Suprapubic skin (tissue), 4 donors: Measurements from ENCODE around the gene POLR2B.

Experiments
- CTCF ChIP-seq, 2 donors: fragments of 200-600 bp in 1 of 2; fragments of 450-650 bp in 1 of 2; sonication (generic) in 1 of 2; IDR thresholded peaks; one replicate each; pipeline ENCODE4 v1.5.1; 2016 to 2019; ENCODE audit warnings: antibody characterized with exemption in 2 of 2, mild to moderate bottlenecking in 1 of 2, moderate library complexity in 1 of 2
- EP300 ChIP-seq: sonication (generic); formaldehyde crosslinking; IDR thresholded peaks from one replicate; pipeline ENCODE4 v1.6.1; 2017; ENCODE audit warnings: antibody characterized with exemption
- POLR2A ChIP-seq, 2 donors: fragments of 450-650 bp; IDR thresholded peaks; one replicate each; pipeline ENCODE4 v1.6.1; 2017; ENCODE audit warnings: antibody characterized with exemption in 2 of 2, mild to moderate bottlenecking in 2 of 2, moderate library complexity in 2 of 2
- POLR2AphosphoS5 ChIP-seq, 3 donors: sonication (generic); formaldehyde crosslinking; IDR thresholded peaks; one replicate each; pipeline ENCODE4 v1.6.1; 2017; ENCODE audit warnings: antibody characterized with exemption in 3 of 3

- TF ChIP-seq CTCF (IDR thresholded peaks at IDR 0.05) (no peak), EP300 (no peak), POLR2AphosphoS5 (IDR thresholded peaks at IDR 0.05) (no peak), POLR2A (IDR thresholded peaks at IDR 0.05) (no peak)
Observed at GRCh38 chr4:57034520-57034919, 55.8 kb downstream of the POLR2B start.
